K562 (cell line): ENCODE data around the gene SMG5. TPM values are rescaled to one million over a fixed set of nuclear protein-coding genes. Genes with fewer than 3 reads are reported as not detected.
A peak's percentile ranks its signal among the peaks of the same experiment; 100 is the strongest.

Experiments used
- ATAC-seq: fragments of 200-7000 bp; cut with Tn5 transposase; 3 replicates; pipeline ENCODE4 v1.9.1; 2020; ENCODE audit warnings: moderate library complexity
- BruUV-seq: library from RNA; stranded (reverse); fragments of 400-500 nt; replicated peaks from 2 replicates; lab custom pipeline; 2021; lab: Mats Ljungman, UMichigan
- CTCF ChIA-PET: fragments of 300-600 bp; formaldehyde crosslinking; extraction: SDS; loops from one replicate; lab custom pipeline; 2021; ENCODE audit warnings: low intra/inter-chr PET ratio; lab: Yijun Ruan, JAX
- POLR2A ChIA-PET: fragments of 300-600, 350-650 bp; sonication (Branson Sonifier 250); formaldehyde crosslinking; extraction: SDS; loops from one replicate; lab custom pipeline; 2021; ENCODE audit warnings: antibody characterized with exemption, inconsistent platforms; lab: Yijun Ruan, JAX
- DNase-seq, 4 experiments: peaks; one replicate each; pipeline versions ENCODE4 v3.0.0 to v3.0.0-alpha.2; 2011 to 2018; ENCODE audit warnings: low spot score in 3 of 4, mixed read lengths in 3 of 4; ENCODE audit errors: extremely low read depth in 1 of 4
- FAIRE-seq: peaks from 2 replicates; lab custom pipeline; 2011; peaks lifted over from hg19 to GRCh38; lab: Jason Lieb, UNC
- H2AFZ ChIP-seq: 2 replicates; pipeline ENCODE4 v1.6.0; 2011; ENCODE audit warnings: low read depth, low read length, control low read depth, inconsistent platforms
- H3K27ac ChIP-seq: fragments of 200-600 bp; 3 replicates; pipeline ENCODE4 v1.8.0; 2011; ENCODE audit warnings: low read depth, mild to moderate bottlenecking, control low read depth, inconsistent platforms, low read length, moderate library complexity, mixed read lengths; ENCODE audit errors: extremely low read depth
- H3K27me3 ChIP-seq, 2 experiments: fragments of 300-600 bp in 1 of 2; 2 replicates in 1 of 2; 3 replicates in 1 of 2; pipeline versions ENCODE4 v1.6.0 to v1.8.0; 2011; ENCODE audit warnings: inconsistent platforms in 2 of 2, low read length in 2 of 2, mild to moderate bottlenecking in 1 of 2, mixed read lengths in 1 of 2, moderate library complexity in 1 of 2; ENCODE audit not compliant: control insufficient read depth in 2 of 2, insufficient read depth in 2 of 2
- H3K36me3 ChIP-seq: fragments of 300-600 bp; 3 replicates; pipeline ENCODE4 v1.8.0; 2011; ENCODE audit warnings: mild to moderate bottlenecking, low read length, inconsistent platforms; ENCODE audit not compliant: control insufficient read depth, insufficient read depth
- H3K4me1 ChIP-seq, 2 experiments: fragments of 200-600 bp in 1 of 2; replicated peaks in 1 of 2; 2 replicates in 1 of 2; 3 replicates in 1 of 2; pipeline versions ENCODE4 v1.5.1 to v1.8.0; 2011; ENCODE audit warnings: inconsistent platforms in 2 of 2, low read length in 2 of 2, mild to moderate bottlenecking in 1 of 2, mixed read lengths in 1 of 2, moderate library complexity in 1 of 2; ENCODE audit not compliant: control insufficient read depth in 2 of 2, insufficient read depth in 2 of 2
- H3K4me2 ChIP-seq: 2 replicates; pipeline ENCODE4 v1.6.1; 2011; ENCODE audit warnings: low read length, control low read depth, inconsistent platforms, mixed read lengths; ENCODE audit not compliant: insufficient read depth
- H3K4me3 ChIP-seq: fragments of 200-600 bp; sonication (generic), shearing (Covaris generic); 2 replicates; pipeline ENCODE4 v1.5.1; 2016; ENCODE audit warnings: control low read depth, inconsistent platforms
- H3K79me2 ChIP-seq: fragments of 200-600 bp; 3 replicates; pipeline ENCODE4 v1.8.0; 2011; ENCODE audit warnings: low read length, inconsistent platforms; ENCODE audit not compliant: control insufficient read depth, insufficient read depth
- H3K9ac ChIP-seq, 2 experiments: 2 replicates each; pipeline versions ENCODE4 v1.6.0 to v1.6.1; 2011; ENCODE audit warnings: low read depth in 2 of 2, low read length in 2 of 2, control low read depth in 1 of 2, inconsistent platforms in 1 of 2, mild to moderate bottlenecking in 1 of 2, mixed read lengths in 1 of 2; ENCODE audit not compliant: insufficient read depth in 1 of 2
- H3K9me1 ChIP-seq: one replicate; pipeline ENCODE4 v1.6.0; 2011; ENCODE audit warnings: inconsistent platforms, mild to moderate bottlenecking, low read length, moderate library complexity; ENCODE audit not compliant: control insufficient read depth, insufficient read depth
- H3K9me3 ChIP-seq: replicated peaks from 2 replicates; pipeline ENCODE4 v1.5.1; 2011; ENCODE audit warnings: low read depth, low read length, inconsistent platforms; ENCODE audit not compliant: control insufficient read depth, insufficient read depth
- H4K20me1 ChIP-seq: replicated peaks from 2 replicates; pipeline ENCODE4 v1.6.1; 2011; ENCODE audit warnings: low read length, inconsistent platforms, mixed read lengths; ENCODE audit not compliant: control insufficient read depth, insufficient read depth
- BDP1 ChIP-seq: IDR thresholded peaks from 3 replicates; pipeline ENCODE4 v1.6.1; 2011; ENCODE audit not compliant: insufficient read length, insufficient read depth
- CAMTA2 ChIP-seq: fragments of 250-450 bp; sonication (Bioruptor Pico); conservative IDR thresholded peaks from 2 replicates; pipeline ENCODE4 v1.5.1; 2022
- CBFA2T2 ChIP-seq: fragments of 450-650 bp; conservative IDR thresholded peaks from 2 replicates; pipeline ENCODE4 v1.6.1; 2017; ENCODE audit warnings: mild to moderate bottlenecking
- ILF3 ChIP-seq: fragments of 450-650 bp; IDR thresholded peaks from 2 replicates; pipeline ENCODE4 v1.6.1; 2018; ENCODE audit warnings: antibody characterized with exemption, mild to moderate bottlenecking, moderate library complexity, borderline replicate concordance
- JUNB ChIP-seq: fragments of 450-650 bp; formaldehyde crosslinking; conservative IDR thresholded peaks from 2 replicates; pipeline ENCODE4 v1.4.0; 2020; ENCODE audit warnings: mild to moderate bottlenecking
- MYNN ChIP-seq, 2 experiments: sonication (generic); formaldehyde crosslinking in 1 of 2; IDR thresholded peaks; 2 replicates each; pipeline versions ENCODE4 v1.5.0 to v1.6.1; 2016 to 2020; ENCODE audit warnings: antibody characterized with exemption in 1 of 2, missing genetic modification reagents in 1 of 2
- NBN ChIP-seq: fragments of 450-650 bp; IDR thresholded peaks from 2 replicates; pipeline ENCODE4 v1.6.1; 2016; ENCODE audit warnings: low read depth, mild to moderate bottlenecking
- SAP30 ChIP-seq: fragments of 200-600 bp; sonication (generic); IDR thresholded peaks from 2 replicates; pipeline ENCODE4 v1.6.1; 2012; ENCODE audit warnings: borderline replicate concordance, low read depth, mild to moderate bottlenecking, moderate library complexity, low read length, control low read depth, inconsistent platforms; ENCODE audit not compliant: insufficient read depth, poor library complexity, severe bottlenecking
- SMAD2 ChIP-seq: fragments of 150-350 bp; IDR thresholded peaks from 2 replicates; pipeline ENCODE4 v1.6.1; 2014; ENCODE audit warnings: low read depth, mild to moderate bottlenecking, low read length
- TAF1 ChIP-seq: IDR thresholded peaks from 2 replicates; pipeline ENCODE4 v1.6.1; 2011; ENCODE audit warnings: mild to moderate bottlenecking, low read length, moderate library complexity; ENCODE audit not compliant: insufficient read depth, control insufficient read depth, severe bottlenecking; ENCODE audit errors: extremely low read depth
- TCF7 ChIP-seq: sonication (generic); IDR thresholded peaks from 2 replicates; pipeline ENCODE4 v1.6.1; 2016; ENCODE audit warnings: antibody characterized with exemption, borderline replicate concordance
- WHSC1 ChIP-seq: IDR thresholded peaks from one replicate; pipeline ENCODE4 v1.6.1; 2012; ENCODE audit warnings: low read length, control low read depth, inconsistent platforms
- ZNF311 ChIP-seq: fragments of 250-450 bp; sonication (Bioruptor Pico); IDR thresholded peaks from 2 replicates; pipeline ENCODE4 v1.4.0; 2020; ENCODE audit warnings: mild to moderate bottlenecking, moderate library complexity
- ZNF780A ChIP-seq: fragments of 250-450 bp; sonication (Bioruptor Pico); IDR thresholded peaks from 2 replicates; pipeline ENCODE4 v1.5.0; 2021; ENCODE audit warnings: mild to moderate bottlenecking
- WGBS: fragments of 100-300 bp; shearing (Covaris generic); methylation state at CpG from one replicate; pipeline ENCODE4 v1.1.6; 2016; ENCODE audit warnings: low coverage, mixed read lengths; ENCODE audit not compliant: insufficient coverage; ENCODE audit errors: missing lambda C conversion rate; 5-methylcytosine and 5-hydroxymethylcytosine counted together
- in situ Hi-C: fragments of 300-500 bp; cut with MboI; formaldehyde crosslinking; loops from 4 replicates; pipeline ENCODE4 v1.15.0; 2018; ENCODE audit warnings: inconsistent platforms, mixed read lengths
- intact Hi-C: fragments of 100-400 bp; cut with micrococcal nuclease; formaldehyde crosslinking; loops from 2 replicates; pipeline ENCODE4 v1.14.2; 2022
- polyA plus RNA-seq, 8 experiments: library from polyadenylated mRNA; depleted of rRNA in 4 of 8; stranded (reverse) in 5 of 8; unstranded in 3 of 8; fragments of >200 nt; fragmentation: Nextera tagmentation in 2 of 8; fragmentation: Illumina TruSeq in 1 of 8; extraction: Ambion mirVana in 2 of 8; extraction: Trizol in 1 of 8; gene quantifications; 2 replicates each; pipeline versions ENCODE4 v1.2.1 to v1.2.3, GENCODE V29; 2011 to 2014; ENCODE audit warnings: inconsistent platforms in 1 of 8, missing spikeins in 1 of 8
- total RNA-seq, 7 experiments: library from RNA; depleted of rRNA in 6 of 7; stranded (reverse); fragments of >200 nt in 6 of 7; fragmentation: Illumina TruSeq in 2 of 7; extraction: Trizol in 2 of 7; gene quantifications; 2 replicates each; pipeline versions ENCODE4 v1.2.1 to v1.2.3, GENCODE V29; 2011 to 2021; ENCODE audit warnings: low replicate concordance in 1 of 7
- TF ChIP-seq, protein P1 (sequence below): fragments of 200-800 bp; sonication (Bioruptor generic); IDR thresholded peaks from 2 replicates; pipeline ENCODE4 v1.6.1; 2017; ENCODE audit warnings: missing genetic modification characterization, missing compliant biosample characterization
- TF ChIP-seq, protein P2 (sequence below): fragments of 450-650 bp; formaldehyde crosslinking; IDR thresholded peaks from 2 replicates; pipeline ENCODE4 v1.4.0; 2022; ENCODE audit warnings: missing genetic modification characterization

Gene SMG5
- total and polyA plus RNA-seq, 9 of the 15 experiments (the other 6 are each of a cell fraction or from before 2014, with no cell fraction given) = 1.4 to 85.9 (median 53.0) TPM

DNA sequence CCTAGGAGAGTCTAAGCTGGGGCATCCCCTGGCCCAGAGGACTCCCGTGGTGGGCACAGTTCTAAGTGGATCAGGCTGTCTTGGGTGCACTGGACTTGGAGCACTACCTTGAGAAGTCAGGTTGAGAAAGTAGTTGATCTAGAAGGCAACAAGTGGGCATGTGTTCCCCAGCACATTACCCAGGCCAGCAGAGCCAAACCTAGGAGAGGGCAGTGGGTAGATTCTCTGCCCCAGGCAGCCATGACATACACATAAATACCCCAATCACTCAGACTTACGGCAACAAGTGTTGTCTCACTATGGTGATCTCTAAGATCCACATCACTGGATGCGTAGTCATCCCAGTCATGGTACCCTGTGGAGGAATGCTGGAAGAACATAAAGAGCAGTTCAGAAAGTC is 71.4 kb downstream of the SMG5 start:
- CTCF ChIA-PET = no interaction called here
- no peaks in the 10 kb centered on the region for H3K9me3 ChIP-seq
- in situ Hi-C loops = no loop called here

DNA sequence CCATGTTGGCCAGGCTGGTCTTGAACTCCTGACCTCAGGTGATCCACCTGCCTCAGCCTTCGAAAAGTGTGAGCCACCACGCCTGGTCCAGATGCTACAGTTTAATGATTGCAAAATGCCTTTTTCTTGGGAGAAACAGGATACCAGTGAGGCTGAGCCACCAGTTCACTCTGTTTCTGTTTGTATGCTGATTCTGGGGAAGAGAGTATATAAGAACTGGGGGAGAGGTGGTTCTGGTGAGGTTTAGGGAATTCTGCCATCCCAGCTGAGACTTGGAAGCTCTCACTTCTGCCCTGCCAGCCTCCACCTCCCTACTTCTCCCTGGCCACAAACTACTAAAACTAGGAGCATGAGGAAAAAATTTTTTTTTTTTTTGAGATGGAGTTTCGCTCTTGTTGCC is 77.9 kb downstream of the SMG5 start:
- H2AFZ ChIP-seq = no peak overlapping the region
- H3K79me2 ChIP-seq = peaks cover 14% of the 10 kb centered on the region; the same call in 1 of the 3 replicates
- ChIA-PET POLR2A (interaction anchor here (0.7 to 9.2 kb wide), 2 partner anchors 9 to 93 kb away, joined by 3 to 62 read pairs; partner anchors contain the start of gene PMF1), CTCF (no interaction called here)
- H3K36me3 ChIP-seq = peaks cover 69% of the 10 kb centered on the region
- H3K27me3 ChIP-seq = no peaks in the 10 kb centered on the region
- H3K9me1 ChIP-seq = no peaks in the 10 kb centered on the region
- H3K4me3 ChIP-seq = no peak overlapping the region
- ATAC-seq (no peak), DNase-seq (peak in 1 of 4 experiments; percentile 2), FAIRE-seq (no peak)
- H3K4me1 ChIP-seq = peaks cover 0 to 3% of the 10 kb centered on the region in 2 experiments; a peak in 2 of 5 replicates
- H3K9me3 ChIP-seq = no peaks in the 10 kb centered on the region
- WGBS = 92% methylated on average over 3 of the region's 3 CpGs
- in situ Hi-C loops = no loop called here
- no peak overlapping the region for H3K27ac ChIP-seq
- H4K20me1 ChIP-seq = peaks cover 4% of the 10 kb centered on the region; the same call in 1 of the 2 replicates
- intact Hi-C loops = no loop called here
- H3K4me2 ChIP-seq = no peak overlapping the region
- H3K9ac ChIP-seq = no peak overlapping the region
- no TSS peak for BruUV-seq
- TF ChIP-seq, protein P1, sequence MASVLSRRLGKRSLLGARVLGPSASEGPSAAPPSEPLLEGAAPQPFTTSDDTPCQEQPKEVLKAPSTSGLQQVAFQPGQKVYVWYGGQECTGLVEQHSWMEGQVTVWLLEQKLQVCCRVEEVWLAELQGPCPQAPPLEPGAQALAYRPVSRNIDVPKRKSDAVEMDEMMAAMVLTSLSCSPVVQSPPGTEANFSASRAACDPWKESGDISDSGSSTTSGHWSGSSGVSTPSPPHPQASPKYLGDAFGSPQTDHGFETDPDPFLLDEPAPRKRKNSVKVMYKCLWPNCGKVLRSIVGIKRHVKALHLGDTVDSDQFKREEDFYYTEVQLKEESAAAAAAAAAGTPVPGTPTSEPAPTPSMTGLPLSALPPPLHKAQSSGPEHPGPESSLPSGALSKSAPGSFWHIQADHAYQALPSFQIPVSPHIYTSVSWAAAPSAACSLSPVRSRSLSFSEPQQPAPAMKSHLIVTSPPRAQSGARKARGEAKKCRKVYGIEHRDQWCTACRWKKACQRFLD (CRISPR knock-in tag) = no peak
- TF ChIP-seq, protein P2, sequence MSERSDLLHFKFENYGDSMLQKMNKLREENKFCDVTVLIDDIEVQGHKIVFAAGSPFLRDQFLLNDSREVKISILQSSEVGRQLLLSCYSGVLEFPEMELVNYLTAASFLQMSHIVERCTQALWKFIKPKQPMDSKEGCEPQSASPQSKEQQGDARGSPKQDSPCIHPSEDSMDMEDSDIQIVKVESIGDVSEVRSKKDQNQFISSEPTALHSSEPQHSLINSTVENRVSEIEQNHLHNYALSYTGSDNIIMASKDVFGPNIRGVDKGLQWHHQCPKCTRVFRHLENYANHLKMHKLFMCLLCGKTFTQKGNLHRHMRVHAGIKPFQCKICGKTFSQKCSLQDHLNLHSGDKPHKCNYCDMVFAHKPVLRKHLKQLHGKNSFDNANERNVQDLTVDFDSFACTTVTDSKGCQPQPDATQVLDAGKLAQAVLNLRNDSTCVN (CRISPR knock-in tag) = no peak
- TF ChIP-seq JUNB (no peak), NBN (no peak), SMAD2 (no peak), SAP30 (no peak), ILF3 (no peak)

More for the DNA sequence above, 71.4 kb downstream of the SMG5 start:
- no peak for ATAC-seq
- Histone ChIP-seq H3K27me3 (no peaks in the 10 kb centered on the region), H4K20me1 (no peaks in the 10 kb centered on the region), H3K4me3 (no peak overlapping the region), H2AFZ (no peak overlapping the region), H3K79me2 (peaks cover 26% of the 10 kb centered on the region), H3K9me1 (no peaks in the 10 kb centered on the region), H3K4me2 (no peak overlapping the region), H3K27ac (no peak overlapping the region), H3K36me3 (peaks cover 63% of the 10 kb centered on the region), H3K9ac (no peak overlapping the region; a peak in 1 of 4 replicates), H3K4me1 (peaks cover 11 to 13% of the 10 kb centered on the region in 2 experiments; a peak in 4 of 5 replicates)
- POLR2A ChIA-PET = interaction anchor here (1.0 to 3.2 kb wide), 3 partner anchors 11 to 18 kb away, joined by 4 to 21 read pairs (median 9); partner anchors contain the start of gene SLC25A44
- no peak for DNase-seq
- no peak for TF ChIP-seq CAMTA2 (CRISPR knock-in tag)
- no peak for TF ChIP-seq TCF7
- TF ChIP-seq ZNF311 (CRISPR knock-in tag) = no peak
- TF ChIP-seq ZNF780A (CRISPR knock-in tag) = no peak
- TF ChIP-seq WHSC1 = no peak
- TF ChIP-seq CBFA2T2 = no peak
- TF ChIP-seq MYNN (IDR thresholded peaks at IDR 0.05) = no peak
- no peak for TF ChIP-seq MYNN (CRISPR knock-in tag; IDR thresholded peaks at IDR 0.05)
- TF ChIP-seq TAF1 = no peak
- no peak for TF ChIP-seq BDP1
- BruUV-seq = no TSS peak
- intact Hi-C loops = loop anchor here (5.0 kb wide), 1 partner anchor 64 kb away; no protein-coding TSS in a partner anchor
- no peak for FAIRE-seq
- 80% methylated on average over 3 of the region's 3 CpGs for WGBS
